Osteocyte (in vitro differentiated cells): ENCODE data around the gene PRR12. TPM values are rescaled to one million over a fixed set of nuclear protein-coding genes. Genes with fewer than 3 reads are reported as not detected.

ENCODE experiments used
- DNase-seq: peaks from one replicate; pipeline ENCODE4 v3.0.0; 2021; ENCODE audit warnings: mixed read lengths; ENCODE audit not compliant: unreplicated experiment; ENCODE audit errors: extremely low spot score
- H3K27ac Mint-ChIP-seq: one replicate; pipeline ENCODE4 v1.8.0; 2021; ENCODE audit warnings: mild to moderate bottlenecking, mixed read lengths; ENCODE audit not compliant: unreplicated experiment
- H3K27me3 Mint-ChIP-seq: one replicate; pipeline ENCODE4 v1.8.0; 2021; ENCODE audit warnings: mixed read lengths; ENCODE audit not compliant: unreplicated experiment
- H3K36me3 Mint-ChIP-seq: one replicate; pipeline ENCODE4 v1.8.0; 2021; ENCODE audit warnings: mixed read lengths; ENCODE audit not compliant: unreplicated experiment
- H3K4me1 Mint-ChIP-seq: one replicate; pipeline ENCODE4 v1.8.0; 2021; ENCODE audit warnings: mixed read lengths; ENCODE audit not compliant: unreplicated experiment
- H3K4me3 Mint-ChIP-seq: one replicate; pipeline ENCODE4 v1.8.0; 2021; ENCODE audit warnings: mild to moderate bottlenecking, moderate library complexity, mixed read lengths; ENCODE audit not compliant: unreplicated experiment
- H3K9me3 Mint-ChIP-seq: one replicate; pipeline ENCODE4 v1.8.0; 2021; ENCODE audit warnings: mixed read lengths; ENCODE audit not compliant: unreplicated experiment
- CTCF ChIP-seq: fragments of 200-600 bp; sonication (generic); IDR thresholded peaks from 2 replicates; pipeline ENCODE4 v1.5.0; 2021; ENCODE audit warnings: antibody characterized with exemption, mild to moderate bottlenecking, moderate library complexity
- total RNA-seq: library from RNA; stranded (reverse); gene quantifications from 2 replicates; pipeline ENCODE4 v1.2.1, GENCODE V29; 2021

The PRR12 gene
- total RNA-seq, 1 donor from 2014 or later, result 31.6 TPM

- no peak for TF ChIP-seq CTCF
- no peak for DNase-seq
- no peak overlapping the region for H3K4me3 Mint-ChIP-seq
- no peaks in the 10 kb centered on the region for H3K9me3 Mint-ChIP-seq
- no peaks in the 10 kb centered on the region for H3K4me1 Mint-ChIP-seq
- H3K27ac Mint-ChIP-seq, result no peak overlapping the region
- no peaks in the 10 kb centered on the region for H3K27me3 Mint-ChIP-seq
- H3K36me3 Mint-ChIP-seq, result peaks cover 25% of the 10 kb centered on the region
Measured at GRCh38 chr19:49655570-49656455, 64.8 kb downstream of the PRR12 start.

- Mint-ChIP-seq H3K27ac (no peak overlapping the region), H3K4me1 (no peaks in the 10 kb centered on the region), H3K36me3 (peaks cover 25% of the 10 kb centered on the region), H3K9me3 (no peaks in the 10 kb centered on the region), H3K27me3 (no peaks in the 10 kb centered on the region), H3K4me3 (no peak overlapping the region)
- TF ChIP-seq CTCF, result no peak
- no peak for DNase-seq
Measured at GRCh38 chr19:49656456-49657109, 65.6 kb downstream of the PRR12 start.

- Mint-ChIP-seq H3K9me3 (no peaks in the 10 kb centered on the region), H3K4me3 (no peak overlapping the region), H3K36me3 (peaks cover 25% of the 10 kb centered on the region), H3K27me3 (no peaks in the 10 kb centered on the region), H3K4me1 (peaks cover 1% of the 10 kb centered on the region), H3K27ac (no peak overlapping the region)
- no peak for TF ChIP-seq CTCF
- DNase-seq, result no peak
Measured at GRCh38 chr19:49657493-49658138, 66.6 kb downstream of the PRR12 start.

GRCh38 chr19:49658139-49658517 lies 67.1 kb downstream of the PRR12 start:
- DNase-seq, result no peak
- Mint-ChIP-seq H3K27ac (no peak overlapping the region), H3K4me3 (no peak overlapping the region), H3K36me3 (peaks cover 22% of the 10 kb centered on the region), H3K9me3 (no peaks in the 10 kb centered on the region), H3K27me3 (no peaks in the 10 kb centered on the region), H3K4me1 (peaks cover 5% of the 10 kb centered on the region)
- no peak for TF ChIP-seq CTCF
